Activated CD4-positive, alpha-beta T cell treated with anti-CD3 and anti-CD28 coated beads for 36 hours (primary cell): ENCODE measurements around the gene TYW5. TPM values are rescaled to one million over a fixed set of nuclear protein-coding genes. Genes with fewer than 3 reads are reported as not detected.

Experiments
- ATAC-seq: fragments of 200-7000 bp; cut with Tn5 transposase; one replicate; pipeline ENCODE4 v1.10.0; 2021; ENCODE audit warnings: mild to moderate bottlenecking, moderate library complexity
- CTCF ChIA-PET: fragments of 350-600 bp; sonication (Branson Sonifier 250); formaldehyde crosslinking; loops from one replicate; lab custom pipeline; 2021; ENCODE audit warnings: antibody characterized with exemption; lab: Charles Lee
- POLR2A ChIA-PET: fragments of 350-600 bp; sonication (Branson Sonifier 250); formaldehyde crosslinking; loops from one replicate; lab custom pipeline; 2021; ENCODE audit warnings: antibody characterized with exemption, inconsistent platforms; lab: Charles Lee
- DNase-seq: peaks from one replicate; pipeline ENCODE4 v3.0.0-alpha.2; 2020
- H3K27ac Mint-ChIP-seq: one replicate; pipeline ENCODE4 v1.8.0; 2021; ENCODE audit warnings: mixed read lengths
- H3K27me3 Mint-ChIP-seq: one replicate; pipeline ENCODE4 v1.8.0; 2021; ENCODE audit warnings: mixed read lengths
- H3K36me3 Mint-ChIP-seq: one replicate; pipeline ENCODE4 v1.8.0; 2021; ENCODE audit warnings: low read depth, mixed read lengths
- H3K4me1 Mint-ChIP-seq: one replicate; pipeline ENCODE4 v1.8.0; 2021; ENCODE audit warnings: mixed read lengths
- H3K4me3 Mint-ChIP-seq: one replicate; pipeline ENCODE4 v1.8.0; 2021; ENCODE audit warnings: mild to moderate bottlenecking, moderate library complexity, mixed read lengths
- H3K9me3 Mint-ChIP-seq: one replicate; pipeline ENCODE4 v1.8.0; 2021; ENCODE audit warnings: low read depth, mixed read lengths
- intact Hi-C, 2 experiments: fragments of 100-400 bp; cut with DNase I in 1 of 2; cut with micrococcal nuclease in 1 of 2; formaldehyde crosslinking; loops; one replicate each; pipeline versions ENCODE4 v1.14.2 to v1.15.1; 2022 to 2024; cut with DNase I, micrococcal nuclease
- total RNA-seq, 2 experiments: library from RNA; stranded (reverse); gene quantifications; one replicate each; pipeline ENCODE4 v1.2.3, GENCODE V29; 2021

The TYW5 gene
- total RNA-seq, 2 experiments from 2014 or later = 9.6 to 10.1 TPM

- ChIA-PET POLR2A (interaction anchor here (0.6 kb wide), 1 partner anchor 20 kb away, joined by 3 read pairs; no protein-coding TSS in a partner anchor), CTCF (interaction anchor here (0.5 to 0.8 kb wide), 3 partner anchors 38 to 535 kb away, joined by 3 read pairs; no protein-coding TSS in a partner anchor)
- Mint-ChIP-seq H3K9me3 (no peaks in the 10 kb centered on the region), H3K4me3 (no peak overlapping the region), H3K27me3 (no peaks in the 10 kb centered on the region), H3K36me3 (peaks cover 28% of the 10 kb centered on the region), H3K4me1 (peaks cover 22% of the 10 kb centered on the region), H3K27ac (peak overlapping the region; percentile 10)
- intact Hi-C loops = no loop called here
- ATAC-seq (no peak), DNase-seq (no peak)
Measured at GRCh38 chr2:199946836-199947235, 8.5 kb downstream of the TYW5 start.

- intact Hi-C loops = no loop called here
- CTCF ChIA-PET = no interaction called here
- no peak for ATAC-seq
- Mint-ChIP-seq H3K9me3 (no peaks in the 10 kb centered on the region), H3K4me3 (no peak overlapping the region), H3K27me3 (no peaks in the 10 kb centered on the region), H3K4me1 (peaks cover 19% of the 10 kb centered on the region), H3K36me3 (peaks cover 28% of the 10 kb centered on the region), H3K27ac (peak overlapping the region; percentile 24)
- no peak for DNase-seq
- POLR2A ChIA-PET = no interaction called here
Measured at GRCh38 chr2:199946196-199946595, 9.1 kb downstream of the TYW5 start.

- intact Hi-C loops = no loop called here
- no peak for ATAC-seq
- Mint-ChIP-seq H3K27ac (no peak overlapping the region), H3K27me3 (no peaks in the 10 kb centered on the region), H3K9me3 (no peaks in the 10 kb centered on the region), H3K4me1 (peaks cover 13% of the 10 kb centered on the region), H3K4me3 (no peak overlapping the region), H3K36me3 (peaks cover 36% of the 10 kb centered on the region)
- POLR2A ChIA-PET = no interaction called here
- no peak for DNase-seq
- CTCF ChIA-PET = interaction anchor here (1.0 kb wide), 1 partner anchor 36 kb away, joined by 3 read pairs; no protein-coding TSS in a partner anchor
Measured at GRCh38 chr2:199943373-199943772, 11.9 kb downstream of the TYW5 start.

- ChIA-PET CTCF (interaction anchor here (0.6 to 1.6 kb wide), 14 partner anchors 9 to 1026 kb away, joined by 3 to 5 read pairs (median 3); no protein-coding TSS in a partner anchor), POLR2A (interaction anchor here (0.7 kb wide), 1 partner anchor 700 kb away, joined by 3 read pairs; no protein-coding TSS in a partner anchor)
- intact Hi-C loops = loop anchor here (2.0 kb wide), 1 partner anchor 236 kb away; no protein-coding TSS in a partner anchor
- H3K36me3 Mint-ChIP-seq = peaks cover 24% of the 10 kb centered on the region
- ATAC-seq (peak; percentile 87), DNase-seq (no peak)
- H3K4me3 Mint-ChIP-seq = no peak overlapping the region
- peaks cover 8% of the 10 kb centered on the region for H3K4me1 Mint-ChIP-seq
- H3K9me3 Mint-ChIP-seq = no peaks in the 10 kb centered on the region
- H3K27ac Mint-ChIP-seq = peak overlapping the region; percentile 37
- no peaks in the 10 kb centered on the region for H3K27me3 Mint-ChIP-seq
Measured at GRCh38 chr2:199940373-199940772, 14.9 kb downstream of the TYW5 start.

- intact Hi-C loops = no loop called here
- Mint-ChIP-seq H3K4me1 (peaks cover 4% of the 10 kb centered on the region), H3K9me3 (no peaks in the 10 kb centered on the region), H3K27ac (no peak overlapping the region), H3K27me3 (no peaks in the 10 kb centered on the region), H3K4me3 (no peak overlapping the region), H3K36me3 (peaks cover 19% of the 10 kb centered on the region)
- ATAC-seq (no peak), DNase-seq (no peak)
- ChIA-PET POLR2A (no interaction called here), CTCF (no interaction called here)
Measured at GRCh38 chr2:199936554-199936953, 18.7 kb downstream of the TYW5 start.

- no peak overlapping the region for H3K4me3 Mint-ChIP-seq
- no peaks in the 10 kb centered on the region for H3K27me3 Mint-ChIP-seq
- DNase-seq = no peak
- POLR2A ChIA-PET = no interaction called here
- no peak for ATAC-seq
- no peaks in the 10 kb centered on the region for H3K4me1 Mint-ChIP-seq
- peaks cover 20% of the 10 kb centered on the region for H3K36me3 Mint-ChIP-seq
- intact Hi-C loops = no loop called here
- no peaks in the 10 kb centered on the region for H3K9me3 Mint-ChIP-seq
- CTCF ChIA-PET = interaction anchor here (0.6 to 0.8 kb wide), 2 partner anchors 88 to 533 kb away, joined by 3 to 5 read pairs; no protein-coding TSS in a partner anchor
- H3K27ac Mint-ChIP-seq = no peak overlapping the region
Measured at GRCh38 chr2:199933466-199933865, 21.8 kb downstream of the TYW5 start.

- no peaks in the 10 kb centered on the region for H3K27me3 Mint-ChIP-seq
- H3K27ac Mint-ChIP-seq = no peak overlapping the region
Measured at GRCh38 chr2:199932312-199932855, 22.9 kb downstream of the TYW5 start.

GRCh38 chr2:199929262-199929661 is 26.0 kb downstream of the TYW5 start:
- CTCF ChIA-PET = interaction anchor here (1.2 to 1.6 kb wide), 2 partner anchors 10 to 15 kb away, joined by 3 to 4 read pairs; no protein-coding TSS in a partner anchor

More at GRCh38 chr2:199932312-199932855, 22.9 kb downstream of the TYW5 start:
- Mint-ChIP-seq H3K9me3 (no peaks in the 10 kb centered on the region), H3K4me1 (no peaks in the 10 kb centered on the region), H3K36me3 (peaks cover 24% of the 10 kb centered on the region), H3K4me3 (no peak overlapping the region)
- DNase-seq (no peak), ATAC-seq (no peak)
- CTCF ChIA-PET = no interaction called here
- intact Hi-C loops = no loop called here
- POLR2A ChIA-PET = no interaction called here

GRCh38 chr2:199928626-199929025 is 26.7 kb downstream of the TYW5 start:
- Mint-ChIP-seq H3K27me3 (no peaks in the 10 kb centered on the region), H3K4me3 (no peak overlapping the region), H3K4me1 (peaks cover 8% of the 10 kb centered on the region), H3K36me3 (peaks cover 27% of the 10 kb centered on the region), H3K27ac (peak overlapping the region; percentile 51), H3K9me3 (no peaks in the 10 kb centered on the region)
- ATAC-seq (no peak), DNase-seq (no peak)
- ChIA-PET POLR2A (no interaction called here), CTCF (interaction anchor here (1.2 to 1.6 kb wide), 2 partner anchors 11 to 16 kb away, joined by 3 to 4 read pairs; no protein-coding TSS in a partner anchor)
- intact Hi-C loops = no loop called here

More at GRCh38 chr2:199929262-199929661, 26.0 kb downstream of the TYW5 start:
- H3K9me3 Mint-ChIP-seq = no peaks in the 10 kb centered on the region
- intact Hi-C loops = no loop called here
- POLR2A ChIA-PET = no interaction called here
- H3K4me3 Mint-ChIP-seq = no peak overlapping the region
- H3K4me1 Mint-ChIP-seq = peaks cover 2% of the 10 kb centered on the region
- H3K27me3 Mint-ChIP-seq = no peaks in the 10 kb centered on the region
- ATAC-seq (no peak), DNase-seq (no peak)
- no peak overlapping the region for H3K27ac Mint-ChIP-seq
- H3K36me3 Mint-ChIP-seq = peaks cover 27% of the 10 kb centered on the region

GRCh38 chr2:199928226-199928625 is 27.1 kb downstream of the TYW5 start:
- no peak for ATAC-seq
- DNase-seq = no peak
- intact Hi-C loops = no loop called here
- Mint-ChIP-seq H3K27ac (peak overlapping the region; percentile 51), H3K4me1 (peaks cover 8% of the 10 kb centered on the region), H3K27me3 (no peaks in the 10 kb centered on the region), H3K36me3 (peaks cover 27% of the 10 kb centered on the region), H3K9me3 (no peaks in the 10 kb centered on the region), H3K4me3 (no peak overlapping the region)
- CTCF ChIA-PET = interaction anchor here (1.2 to 1.6 kb wide), 2 partner anchors 11 to 16 kb away, joined by 3 to 4 read pairs; no protein-coding TSS in a partner anchor
- POLR2A ChIA-PET = no interaction called here

GRCh38 chr2:199926806-199927205 is 28.5 kb downstream of the TYW5 start:
- Mint-ChIP-seq H3K36me3 (peaks cover 24% of the 10 kb centered on the region), H3K4me1 (peaks cover 13% of the 10 kb centered on the region), H3K27ac (no peak overlapping the region), H3K9me3 (no peaks in the 10 kb centered on the region), H3K4me3 (no peak overlapping the region), H3K27me3 (no peaks in the 10 kb centered on the region)
- no peak for DNase-seq
- intact Hi-C loops = no loop called here
- ATAC-seq = no peak
- CTCF ChIA-PET = interaction anchor here (0.8 to 1.5 kb wide), 2 partner anchors 15 to 47 kb away, joined by 3 to 7 read pairs; no protein-coding TSS in a partner anchor
- POLR2A ChIA-PET = no interaction called here

- DNase-seq (no peak), ATAC-seq (peak; percentile 33)
- Mint-ChIP-seq H3K4me3 (no peak overlapping the region), H3K27ac (peak overlapping the region; percentile 19), H3K9me3 (no peaks in the 10 kb centered on the region), H3K36me3 (peaks cover 22% of the 10 kb centered on the region), H3K27me3 (no peaks in the 10 kb centered on the region), H3K4me1 (peaks cover 13% of the 10 kb centered on the region)
- CTCF ChIA-PET = interaction anchor here (1.2 kb wide), 1 partner anchor 39 kb away, joined by 3 read pairs; no protein-coding TSS in a partner anchor
- intact Hi-C loops = no loop called here
- POLR2A ChIA-PET = no interaction called here
Measured at GRCh38 chr2:199923924-199924323, 31.4 kb downstream of the TYW5 start.
